HCT116 (cell line): ENCODE measurements around the gene USP10. TPM values are rescaled to one million over a fixed set of nuclear protein-coding genes. Genes with fewer than 3 reads are reported as not detected.

Experiments used
- ATAC-seq: fragments of 200-7000 bp; cut with Tn5 transposase; 2 replicates; pipeline ENCODE4 v1.9.1; 2020; ENCODE audit warnings: mild to moderate bottlenecking, moderate library complexity
- BruUV-seq: library from RNA; stranded (reverse); fragments of 400-500 nt; replicated peaks from 2 replicates; lab custom pipeline; 2021; lab: Mats Ljungman, UMichigan
- CTCF ChIA-PET: fragments of 300-600 bp; sonication (Branson Sonifier 250); formaldehyde crosslinking; loops from one replicate; lab custom pipeline; 2021; ENCODE audit warnings: antibody characterized with exemption; lab: Charles Lee
- POLR2A ChIA-PET: fragments of 300-600, 350-600 bp; sonication (Branson Sonifier 250); formaldehyde crosslinking; loops from one replicate; lab custom pipeline; 2021; ENCODE audit warnings: antibody characterized with exemption; lab: Charles Lee
- RAD21 ChIA-PET, 2 experiments: fragments of 300-600 bp; sonication (Branson Sonifier 250); formaldehyde crosslinking; loops; one replicate each; lab custom pipeline; 2023; ENCODE audit warnings: low total read pairs in 2 of 2; ENCODE audit not compliant: uncharacterized antibody in 2 of 2, unreplicated experiment in 2 of 2, low non-redundant PET in 1 of 2; lab: Charles Lee
- DNase-seq: peaks from one replicate; pipeline ENCODE4 v3.0.0-alpha.2; 2010; ENCODE audit warnings: low read depth, low spot score
- H2AFZ ChIP-seq: fragments of 200-600 bp; shearing (Covaris generic), sonication (generic); 2 replicates; pipeline ENCODE4 v1.6.1; 2017; ENCODE audit warnings: low read depth, mixed run types, mixed read lengths, antibody characterized with exemption, low read length; ENCODE audit not compliant: poor library complexity, severe bottlenecking
- H3K27ac ChIP-seq: 2 replicates; pipeline ENCODE4 v1.5.1; 2012; ENCODE audit warnings: low read depth, low read length
- H3K27me3 ChIP-seq: fragments of 200-600 bp; sonication (generic); 2 replicates; pipeline ENCODE4 v1.6.1; 2016; ENCODE audit warnings: mixed run types, low read length, mixed read lengths; ENCODE audit not compliant: insufficient read depth
- H3K36me3 ChIP-seq, 2 experiments: fragments of 200-500 bp in 1 of 2; fragments of 200-600 bp in 1 of 2; sonication (Bioruptor generic) in 1 of 2; sonication (generic) in 1 of 2; 2 replicates each; pipeline versions ENCODE4 v1.5.1 to v1.6.1; 2014 to 2016; ENCODE audit warnings: low read length in 2 of 2, inconsistent platforms in 1 of 2, mixed read lengths in 1 of 2, mixed run types in 1 of 2; ENCODE audit not compliant: insufficient read depth in 2 of 2, control insufficient read depth in 1 of 2
- H3K4me1 ChIP-seq, 2 experiments: fragments of 200-600 bp in 1 of 2; sonication (generic) in 1 of 2; 2 replicates each; pipeline versions ENCODE4 v1.5.1 to v1.6.1; 2012 to 2017; ENCODE audit warnings: low read length in 2 of 2, inconsistent platforms in 1 of 2, mild to moderate bottlenecking in 1 of 2, mixed read lengths in 1 of 2, mixed run types in 1 of 2, moderate library complexity in 1 of 2; ENCODE audit not compliant: insufficient read depth in 2 of 2, control insufficient read depth in 1 of 2
- H3K4me2 ChIP-seq: fragments of 200-600 bp; sonication (generic); 2 replicates; pipeline ENCODE4 v1.6.1; 2017; ENCODE audit warnings: mixed run types, low read length, mixed read lengths
- H3K4me3 ChIP-seq, 2 experiments: fragments of 200-600 bp in 1 of 2; sonication (generic) in 1 of 2; replicated peaks in 1 of 2; 2 replicates each; pipeline ENCODE4 v1.5.1; 2011 to 2016; ENCODE audit warnings: low read length in 2 of 2, control low read depth in 1 of 2, low read depth in 1 of 2, mild to moderate bottlenecking in 1 of 2, mixed read lengths in 1 of 2, mixed run types in 1 of 2
- H3K79me2 ChIP-seq: fragments of 200-600 bp; sonication (generic); 2 replicates; pipeline ENCODE4 v1.6.1; 2017; ENCODE audit warnings: mild to moderate bottlenecking, mixed run types, low read length, moderate library complexity, mixed read lengths; ENCODE audit not compliant: insufficient read depth
- H3K9ac ChIP-seq: fragments of 200-600 bp; sonication (generic); 2 replicates; pipeline ENCODE4 v1.6.1; 2016; ENCODE audit warnings: low read length, mixed read lengths
- H3K9me2 ChIP-seq: fragments of 200-600 bp; sonication (generic), shearing (Covaris generic); 2 replicates; pipeline ENCODE4 v1.6.1; 2017; ENCODE audit warnings: mixed run types, mild to moderate bottlenecking, moderate library complexity; ENCODE audit not compliant: insufficient read depth
- H3K9me3 ChIP-seq, 2 experiments: fragments of 200-500 bp in 1 of 2; fragments of 200-600 bp in 1 of 2; sonication (Bioruptor generic) in 1 of 2; sonication (generic) in 1 of 2; 2 replicates each; pipeline ENCODE4 v1.6.1; 2014 to 2017; ENCODE audit warnings: low read length in 2 of 2, mixed read lengths in 2 of 2, inconsistent platforms in 1 of 2, low read depth in 1 of 2, mild to moderate bottlenecking in 1 of 2, mixed run types in 1 of 2, moderate library complexity in 1 of 2; ENCODE audit not compliant: control insufficient read depth in 1 of 2, insufficient read depth in 1 of 2
- H4K20me1 ChIP-seq: fragments of 200-600 bp; sonication (generic), shearing (Covaris generic); 2 replicates; pipeline ENCODE4 v1.6.1; 2017; ENCODE audit warnings: mixed run types, mild to moderate bottlenecking, moderate library complexity; ENCODE audit not compliant: insufficient read depth
- ATF3 ChIP-seq: IDR thresholded peaks from 2 replicates; pipeline ENCODE4 v1.6.1; 2012
- CBX3 ChIP-seq: IDR thresholded peaks from 2 replicates; pipeline ENCODE4 v1.6.1; 2012; ENCODE audit warnings: low read depth
- CEBPB ChIP-seq: IDR thresholded peaks from 2 replicates; pipeline ENCODE4 v1.6.1; 2012; ENCODE audit warnings: low read depth
- FOSL1 ChIP-seq: IDR thresholded peaks from 2 replicates; pipeline ENCODE4 v1.6.1; 2012; ENCODE audit warnings: low read depth
- JUND ChIP-seq: IDR thresholded peaks from 2 replicates; pipeline ENCODE4 v1.6.1; 2012
- MAX ChIP-seq: IDR thresholded peaks from 2 replicates; pipeline ENCODE4 v1.6.1; 2012
- POLR2A ChIP-seq: IDR thresholded peaks from 2 replicates; pipeline ENCODE4 v1.7.0; 2011; ENCODE audit warnings: borderline replicate concordance; ENCODE audit not compliant: insufficient read depth, insufficient read length; ENCODE audit errors: extremely low read depth
- POLR2AphosphoS5 ChIP-seq: IDR thresholded peaks from 2 replicates; pipeline ENCODE4 v1.6.1; 2011; ENCODE audit warnings: mild to moderate bottlenecking, low read depth, low read length, moderate library complexity
- RAD21 ChIP-seq: IDR thresholded peaks from 2 replicates; pipeline ENCODE4 v1.6.1; 2012; ENCODE audit warnings: low read depth, mild to moderate bottlenecking
- SP1 ChIP-seq: IDR thresholded peaks from 2 replicates; pipeline ENCODE4 v1.6.1; 2012; ENCODE audit warnings: low read depth
- YY1 ChIP-seq: IDR thresholded peaks from 2 replicates; pipeline ENCODE4 v1.6.1; 2011; ENCODE audit warnings: low read length, low read depth, moderate library complexity, mild to moderate bottlenecking; ENCODE audit not compliant: insufficient replicate concordance; ENCODE audit errors: extremely low read depth
- ZBTB33 ChIP-seq: IDR thresholded peaks from 2 replicates; pipeline ENCODE4 v1.6.1; 2011; ENCODE audit warnings: mild to moderate bottlenecking, low read length, moderate library complexity; ENCODE audit not compliant: insufficient replicate concordance; ENCODE audit errors: extremely low read depth
- ZFX ChIP-seq: fragments of 450-650 bp; IDR thresholded peaks from 2 replicates; pipeline ENCODE4 v1.6.1; 2017
- intact Hi-C: fragments of 100-400 bp; cut with micrococcal nuclease; formaldehyde crosslinking; loops from 2 replicates; pipeline ENCODE4 v1.10.0; 2022
- total RNA-seq: library from RNA; stranded (reverse); gene quantifications from one replicate; pipeline ENCODE4 v1.2.1, GENCODE V29; 2021; ENCODE audit not compliant: unreplicated experiment

Gene USP10
- total RNA-seq, 1 experiment from 2014 or later = 175 TPM

GRCh38 chr16:84710686-84711085 is 10.9 kb downstream of the USP10 start:
- RAD21 ChIA-PET = no interaction called here
- BruUV-seq = no TSS peak
- Histone ChIP-seq H3K27me3 (no peaks in the 10 kb centered on the region), H3K9ac (no peak overlapping the region), H2AFZ (no peak overlapping the region), H3K27ac (no peak overlapping the region), H3K9me2 (no peaks in the 10 kb centered on the region), H3K79me2 (peaks cover 100% of the 10 kb centered on the region), H3K4me3 (no peak overlapping the region)
- intact Hi-C loops = no loop called here
- CTCF ChIA-PET = interaction anchor here (7.0 kb wide), 1 partner anchor 14 kb away, joined by 47 read pairs; no protein-coding TSS in a partner anchor
- no peak for TF ChIP-seq POLR2A
- no peak for TF ChIP-seq ZFX
- no peak for TF ChIP-seq CEBPB
- TF ChIP-seq SP1 = no peak
- no peak for TF ChIP-seq POLR2AphosphoS5
- TF ChIP-seq ZBTB33 = no peak
- no peak for TF ChIP-seq ATF3
- TF ChIP-seq CBX3 = no peak
- no peak for TF ChIP-seq YY1
- no peak for TF ChIP-seq MAX
- TF ChIP-seq RAD21 = no peak
- no peak for TF ChIP-seq FOSL1
- TF ChIP-seq JUND = no peak
- TF ChIP-seq, all 23 proteins: peak for 0
- Histone ChIP-seq H3K36me3 (peaks cover 4 to 11% of the 10 kb centered on the region in 2 experiments; a peak in 3 of 4 replicates), H3K4me2 (no peak overlapping the region), H3K9me3 (no peaks in the 10 kb centered on the region), H4K20me1 (peaks cover 81% of the 10 kb centered on the region; the same call in 1 of the 2 replicates), H3K4me1 (peaks cover 0 to 4% of the 10 kb centered on the region in 2 experiments; a peak in 2 of 4 replicates)
- POLR2A ChIA-PET = no interaction called here
- ATAC-seq (no peak), DNase-seq (no peak)
